Stromal cell of bone marrow (primary cell): ENCODE results near the gene AEBP2.
"Not testable (repeated sequence)": the region's sequence is repeated elsewhere in the genome, so short reads cannot be mapped to it uniquely, and the experiment has no call there.

Experiments used
- DNase-seq: peaks from one replicate; pipeline ENCODE4 v3.0.0-alpha.2; 2012; ENCODE audit warnings: low read depth

Gene AEBP2

DNA sequence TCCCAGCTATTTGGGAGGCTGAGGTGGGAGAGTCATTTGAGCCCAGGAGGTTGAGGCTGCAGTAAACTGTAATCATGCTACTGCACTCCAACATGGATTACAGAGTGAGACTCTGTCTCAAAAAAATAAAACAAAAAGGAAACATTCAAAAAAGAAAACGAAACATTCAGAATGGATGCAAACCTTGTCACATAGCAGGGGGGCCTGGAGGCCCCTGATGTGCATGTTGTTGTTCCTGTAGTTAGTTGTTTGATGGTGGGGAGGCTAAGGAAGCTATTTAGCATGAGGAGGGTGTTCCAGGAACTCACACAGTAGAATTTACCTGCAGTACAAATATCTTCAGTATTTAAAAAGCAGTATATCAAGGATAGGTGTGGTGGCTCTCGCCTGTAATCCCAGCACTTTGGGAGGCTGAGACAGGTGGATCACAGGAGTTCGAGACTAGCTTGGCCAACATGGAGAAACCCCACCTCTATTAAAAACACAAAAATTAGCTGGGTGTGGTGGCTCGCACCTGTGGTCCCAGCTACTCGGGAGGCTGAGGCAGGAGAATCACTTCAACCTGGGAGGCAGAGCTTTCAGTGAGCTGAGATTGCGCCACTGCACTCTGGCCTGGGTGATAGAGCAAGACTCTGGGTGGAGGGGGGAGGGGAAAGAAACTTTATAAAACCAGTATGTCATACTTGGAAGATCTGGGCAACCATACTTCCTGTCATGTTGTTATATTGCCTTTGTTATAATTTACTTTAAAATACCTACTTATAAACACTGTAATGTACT is 17.6 kb upstream of the AEBP2 start:
- DNase-seq, result no peak

DNA sequence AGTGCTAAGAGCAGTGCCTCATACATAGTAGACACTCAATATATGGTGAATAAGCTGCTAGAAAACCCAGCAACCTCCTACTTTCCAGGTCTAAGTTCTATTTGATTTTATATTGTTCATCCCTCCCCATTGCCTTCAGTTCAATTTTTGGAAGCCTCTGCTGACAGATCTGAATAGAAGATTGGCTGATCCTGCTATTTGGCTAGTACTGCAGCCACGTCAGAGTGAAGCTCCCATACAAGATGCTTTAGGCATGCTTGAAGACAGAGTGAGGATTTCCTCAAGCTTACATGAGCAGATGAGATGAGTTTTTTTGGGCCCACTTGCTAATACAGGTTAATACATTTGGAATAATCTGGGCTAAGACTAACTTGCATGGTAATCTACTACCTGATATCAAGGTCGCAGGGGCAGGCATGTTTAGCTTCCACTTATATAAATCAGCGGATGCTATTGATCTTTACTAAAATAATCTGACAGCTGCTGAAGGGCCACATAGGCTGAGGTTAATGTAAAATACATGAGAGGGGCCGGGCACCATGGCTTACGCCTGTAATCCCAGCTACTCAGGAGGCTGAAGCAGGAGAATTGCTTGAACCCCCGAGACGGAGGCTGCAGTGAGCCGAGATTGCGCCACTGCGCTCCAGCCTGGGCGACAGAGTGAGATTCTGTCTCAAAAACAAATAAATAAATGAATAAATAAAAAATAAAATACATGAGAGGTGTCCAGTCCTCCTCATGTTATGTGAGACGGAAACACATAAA is 15.9 kb upstream of the AEBP2 start:
- no peak for DNase-seq

GRCh38 chr12:19428246-19428645 is 11.0 kb upstream of the AEBP2 start:
- DNase-seq, result no peak

DNA sequence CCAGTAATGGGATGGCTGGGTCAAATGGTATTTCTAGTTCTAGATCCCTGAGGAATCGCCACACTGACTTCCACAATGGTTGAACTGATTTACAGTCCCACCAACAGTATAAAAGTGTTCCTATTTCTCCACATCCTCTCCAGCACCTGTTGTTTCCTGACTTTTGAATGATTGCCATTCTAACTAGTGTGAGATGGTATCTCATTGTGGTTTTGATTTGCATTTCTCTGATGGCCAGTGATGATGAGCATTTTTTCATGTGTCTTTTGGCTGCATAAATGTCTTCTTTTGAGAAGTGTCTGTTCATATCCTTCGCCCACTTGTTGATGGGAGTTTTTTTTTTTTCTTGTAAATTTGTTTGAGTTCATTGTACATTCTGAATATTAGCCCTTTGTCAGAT is 9.8 kb upstream of the AEBP2 start:
- not testable (repeated sequence) for DNase-seq

DNA sequence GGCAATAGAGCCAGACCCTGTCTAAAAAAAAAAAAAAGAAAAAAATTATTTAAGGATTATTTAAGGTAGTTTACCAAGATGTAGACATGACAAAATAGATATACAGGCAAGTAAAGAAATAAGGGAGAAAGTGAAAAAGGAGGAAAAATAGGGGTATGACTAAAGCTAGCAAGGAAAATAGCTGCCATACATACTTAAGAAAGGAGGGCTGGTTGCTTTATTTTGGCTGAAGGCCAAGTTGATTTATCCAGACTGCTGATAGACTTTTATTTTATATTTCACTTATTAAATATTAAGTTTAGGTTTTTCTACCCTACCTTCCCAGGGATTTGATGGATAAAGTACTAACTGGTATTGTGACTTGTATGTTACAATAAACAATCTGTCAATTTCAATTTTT is 8.3 kb upstream of the AEBP2 start:
- DNase-seq, result no peak

- peak; percentile 67 for DNase-seq
Observed at GRCh38 chr12:19431407-19432308, 7.6 kb upstream of the AEBP2 start.

- no peak for DNase-seq
Observed at GRCh38 chr12:19432309-19433170, 6.8 kb upstream of the AEBP2 start.

DNA sequence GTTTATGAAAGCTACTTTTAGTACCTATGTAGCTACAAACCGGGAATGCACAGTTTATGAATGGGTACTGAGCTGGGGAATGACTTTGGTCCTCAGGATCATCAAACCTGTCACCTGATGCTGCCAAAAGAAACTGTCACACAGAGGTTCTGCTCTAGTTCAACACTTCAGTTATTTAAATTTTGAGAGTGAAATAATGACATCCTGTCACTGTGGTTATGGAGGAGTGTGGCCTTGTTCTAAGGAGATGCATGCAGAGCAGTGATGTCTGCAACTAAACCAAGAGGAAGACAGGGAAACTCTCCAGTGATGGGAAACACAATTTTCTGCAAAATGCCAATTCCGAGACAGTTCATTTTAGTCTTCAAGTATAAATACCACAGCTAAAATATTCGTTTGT is 4.8 kb upstream of the AEBP2 start:
- DNase-seq, result no peak

DNA sequence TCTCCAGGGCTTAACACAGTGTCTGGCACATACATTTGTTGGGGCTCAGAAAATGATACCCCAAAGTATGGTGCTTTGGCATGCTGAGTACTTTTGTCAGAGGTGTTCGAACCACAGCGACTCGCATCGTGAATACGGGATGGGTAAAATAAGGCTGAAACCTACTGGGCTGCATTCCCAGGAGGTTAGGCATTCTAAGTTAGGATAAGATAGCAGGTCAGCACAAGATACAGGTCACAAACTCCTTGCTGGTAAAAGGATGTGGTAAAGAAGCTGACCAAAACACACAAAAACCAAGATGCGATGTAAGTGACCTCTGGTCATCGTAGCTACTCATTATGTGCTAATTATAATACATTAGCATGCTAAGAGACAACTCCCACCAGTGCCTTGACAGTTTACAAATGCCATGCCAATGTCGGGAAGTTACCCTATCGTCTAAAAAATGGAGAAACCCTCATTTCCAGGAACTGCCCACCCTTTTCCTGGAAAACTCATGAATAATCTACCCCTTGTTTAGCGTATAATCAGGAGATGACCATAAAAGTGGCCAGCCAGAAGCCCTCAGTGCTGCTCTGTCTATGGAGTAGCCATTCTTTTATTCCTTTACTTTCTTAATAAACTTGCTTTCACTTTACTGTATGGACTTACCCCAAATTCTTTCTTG is 3.3 kb upstream of the AEBP2 start:
- DNase-seq, result no peak

DNA sequence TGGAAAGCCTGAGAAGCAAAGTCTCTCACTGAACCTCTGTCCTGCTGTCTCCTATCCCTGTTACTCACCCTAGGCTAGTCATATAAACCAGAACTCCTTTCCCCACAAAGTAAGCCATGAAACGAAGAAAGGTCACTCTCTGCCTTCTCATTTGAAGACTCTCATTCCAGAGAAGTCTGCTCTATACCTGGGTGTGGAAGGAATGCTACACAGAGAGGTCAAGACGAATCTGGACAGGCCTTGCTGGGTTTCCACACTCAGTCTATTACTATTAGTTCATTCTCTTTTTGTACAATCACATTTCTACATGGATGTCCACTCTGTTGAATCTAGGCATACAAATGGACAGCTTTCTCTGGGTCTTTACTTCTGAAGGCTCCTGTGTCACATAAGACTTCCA is 2.4 kb upstream of the AEBP2 start:
- DNase-seq, result no peak

GRCh38 chr12:19437996-19438395 is 1.3 kb upstream of the AEBP2 start:
- no peak for DNase-seq

- DNase-seq, result peak; percentile 26
Observed at GRCh38 chr12:19440019-19440858, 947 bp downstream of the AEBP2 start.

- DNase-seq, result no peak
Observed at GRCh38 chr12:19440916-19441315, 1.6 kb downstream of the AEBP2 start.

- no peak for DNase-seq
Observed at GRCh38 chr12:19443585-19443984, 4.3 kb downstream of the AEBP2 start.

GRCh38 chr12:19444097-19444496 is 4.8 kb downstream of the AEBP2 start:
- DNase-seq, result no peak

DNA sequence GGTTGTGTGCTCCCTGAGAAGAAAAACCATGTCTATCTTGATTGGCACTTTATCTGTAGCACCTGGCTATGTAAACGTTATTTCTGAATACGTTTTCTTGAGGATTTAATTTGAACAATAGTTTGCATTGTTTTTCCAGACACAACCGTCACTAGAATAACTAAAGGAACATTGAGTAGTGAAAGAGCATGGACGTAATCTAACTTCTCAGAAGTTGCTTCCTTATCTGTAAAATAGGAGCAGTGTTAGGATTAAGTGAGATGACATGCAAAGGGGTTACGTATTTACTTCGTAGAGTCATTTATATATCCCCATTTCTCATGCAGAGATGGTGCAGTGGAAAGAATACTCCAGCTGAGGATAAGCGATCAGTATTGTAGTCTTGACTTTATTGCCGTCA is 8.1 kb downstream of the AEBP2 start:
- DNase-seq, result no peak

- no peak for DNase-seq
Observed at GRCh38 chr12:19449814-19450213, 10.5 kb downstream of the AEBP2 start.

- DNase-seq, result no peak
Observed at GRCh38 chr12:19450362-19450761, 11.1 kb downstream of the AEBP2 start.

DNA sequence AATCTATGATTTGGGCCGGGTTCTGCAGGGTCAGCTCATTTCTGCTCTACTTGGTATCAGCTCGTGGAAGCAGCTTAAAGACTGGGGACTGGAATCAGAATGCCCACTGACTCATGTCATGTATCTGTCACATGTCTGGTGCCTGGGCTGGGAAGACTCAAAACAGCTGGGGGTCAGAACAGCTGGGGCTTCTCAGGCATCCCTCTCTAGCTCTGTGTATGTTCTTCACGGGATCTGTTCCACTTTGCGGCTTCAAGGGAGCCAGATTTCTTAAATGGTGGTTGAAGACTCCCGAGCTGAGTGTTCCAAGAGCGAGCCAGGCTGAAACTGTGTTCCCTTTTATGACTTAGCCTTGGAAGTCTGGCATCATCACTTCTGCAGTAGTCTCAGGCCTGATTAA is 11.9 kb downstream of the AEBP2 start:
- DNase-seq, result no peak

DNA sequence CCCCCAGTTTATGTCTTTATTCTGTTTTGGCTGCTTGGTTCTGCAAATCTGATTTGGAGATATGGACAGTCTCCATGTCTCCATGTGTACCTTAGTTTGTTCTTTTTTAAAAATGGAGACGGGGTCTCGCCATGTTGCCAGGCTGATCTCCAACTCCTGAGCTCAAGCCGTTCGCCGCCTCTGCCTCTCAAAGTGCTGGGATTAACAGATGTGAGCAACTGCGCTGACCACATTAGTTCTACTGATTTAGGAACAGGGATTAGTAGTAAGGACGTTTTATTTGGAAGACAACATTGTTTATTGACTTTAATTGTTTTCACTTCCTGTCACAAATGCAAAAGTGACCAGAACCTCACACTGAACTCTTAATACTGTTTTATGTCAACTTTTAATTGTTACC is 14.7 kb downstream of the AEBP2 start:
- no peak for DNase-seq
